Smooth muscle cell of the pulmonary artery (primary cell): ENCODE results near the gene DHRSX. TPM values are rescaled to one million over a fixed set of nuclear protein-coding genes. Genes with fewer than 3 reads are reported as not detected.

Experiments
- total RNA-seq: library from RNA; depleted of rRNA; stranded (reverse); fragments of >200 nt; gene quantifications from 2 replicates; pipeline ENCODE4 v1.2.3, GENCODE V29; 2014

Gene DHRSX, protein sequence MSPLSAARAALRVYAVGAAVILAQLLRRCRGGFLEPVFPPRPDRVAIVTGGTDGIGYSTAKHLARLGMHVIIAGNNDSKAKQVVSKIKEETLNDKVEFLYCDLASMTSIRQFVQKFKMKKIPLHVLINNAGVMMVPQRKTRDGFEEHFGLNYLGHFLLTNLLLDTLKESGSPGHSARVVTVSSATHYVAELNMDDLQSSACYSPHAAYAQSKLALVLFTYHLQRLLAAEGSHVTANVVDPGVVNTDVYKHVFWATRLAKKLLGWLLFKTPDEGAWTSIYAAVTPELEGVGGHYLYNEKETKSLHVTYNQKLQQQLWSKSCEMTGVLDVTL
- 24.8 and 31.4 TPM in 2 replicates for total RNA-seq

DNA sequence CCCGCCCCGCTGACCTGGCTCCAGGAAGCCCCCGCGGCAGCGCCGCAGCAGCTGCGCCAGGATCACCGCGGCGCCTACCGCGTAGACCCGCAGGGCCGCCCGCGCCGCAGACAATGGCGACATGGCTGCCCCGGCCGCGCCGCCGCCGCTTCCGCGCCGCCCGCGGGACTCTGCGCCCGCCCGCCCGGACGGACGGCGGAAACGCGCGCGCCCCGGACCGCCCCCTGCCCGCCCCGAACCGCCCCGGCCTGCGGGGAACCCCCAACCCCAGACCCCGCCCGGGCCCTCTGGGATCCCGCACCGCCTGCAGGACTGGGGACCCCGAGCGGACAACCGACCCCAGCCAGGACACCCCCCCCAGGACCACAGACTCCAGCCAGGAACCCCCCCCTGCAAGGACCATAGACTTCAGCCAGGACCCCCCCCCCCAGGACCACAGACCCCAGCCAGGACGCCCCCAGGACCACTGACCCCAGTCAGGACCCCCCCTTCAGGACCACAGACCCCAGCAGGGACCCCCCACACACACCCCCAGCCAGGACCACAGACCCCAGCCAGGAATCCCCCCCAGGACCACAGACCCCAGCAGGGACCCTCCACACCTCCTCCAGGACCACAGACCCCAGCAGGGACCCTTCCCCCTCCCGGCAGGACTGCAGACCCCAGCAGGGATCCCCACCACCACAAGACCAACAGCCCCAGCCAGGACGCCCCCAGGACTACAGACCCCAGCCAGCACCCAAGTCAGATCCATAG, at the start of gene DHRSX, which contains the start of gene ZBED1:
TSS of gene DHRSX (minus strand) at position 174 of the 756 bp plus-strand sequence. CDS start at position 123, 51 bp downstream.
TSS of gene ZBED1 (minus strand) at position 174 of the 756 bp plus-strand sequence. CDS start 10,257 bp downstream, outside the sequence.

Other genes starting within 250 kb of the DHRSX start
- 27.1 and 34.3 TPM in 2 replicates for gene ZBED1, start within 50 bp of the DHRSX start, total RNA-seq
- 280 and 354 TPM in 2 replicates for gene CD99, start 190.3 kb upstream of the DHRSX start, total RNA-seq